HepG2 (cell line): ENCODE measurements around the gene RBL1. TPM values are rescaled to one million over a fixed set of nuclear protein-coding genes. Genes with fewer than 3 reads are reported as not detected.

Source experiments
- CCAR2 ChIP-seq: fragments of 200-400 bp; formaldehyde crosslinking; optimal IDR thresholded peaks from 2 replicates; pipeline ENCODE3; 2018; ENCODE audit warnings: low read depth, mild to moderate bottlenecking, low read length, moderate library complexity
- CREB1 ChIP-seq, 2 experiments: fragments of 450-650 bp in 1 of 2; IDR thresholded peaks; 2 replicates each; pipeline ENCODE4 v1.6.1; 2016 to 2017; ENCODE audit warnings: control low read depth in 1 of 2, mild to moderate bottlenecking in 1 of 2, missing compliant biosample characterization in 1 of 2, missing genetic modification characterization in 1 of 2
- ESRRA ChIP-seq: sonication (generic); formaldehyde crosslinking; IDR thresholded peaks from 2 replicates; pipeline ENCODE4 v1.5.1; 2020; ENCODE audit warnings: mild to moderate bottlenecking, low read depth, missing genetic modification reagents
- HHEX ChIP-seq: IDR thresholded peaks from 2 replicates; pipeline ENCODE4 v1.6.1; 2016; ENCODE audit warnings: control low read depth
- KDM6A ChIP-seq: IDR thresholded peaks from 2 replicates; pipeline ENCODE4 v1.6.1; 2016; ENCODE audit warnings: low read depth
- MYPOP ChIP-seq: sonication (generic); formaldehyde crosslinking; IDR thresholded peaks from 2 replicates; pipeline ENCODE4 v1.8.1; 2023; ENCODE audit warnings: mild to moderate bottlenecking, moderate library complexity, missing genetic modification reagents
- SIX4 ChIP-seq: sonication (generic); formaldehyde crosslinking; IDR thresholded peaks from 2 replicates; pipeline ENCODE4 v1.4.0; 2020; ENCODE audit warnings: missing genetic modification reagents
- TCF12 ChIP-seq, 2 experiments: fragments of 450-650 bp in 1 of 2; sonication (generic) in 1 of 2; formaldehyde crosslinking in 1 of 2; IDR thresholded peaks; 2 replicates each; pipeline versions ENCODE4 v1.6.1 to v1.8.0; 2017 to 2022; ENCODE audit warnings: antibody characterized with exemption in 1 of 2, mild to moderate bottlenecking in 1 of 2, missing genetic modification reagents in 1 of 2, moderate library complexity in 1 of 2
- USF2 ChIP-seq, 2 experiments: sonication (generic) in 1 of 2; formaldehyde crosslinking in 1 of 2; IDR thresholded peaks; 2 replicates each; pipeline versions ENCODE4 v1.5.1 to v1.6.1; 2011 to 2020; ENCODE audit warnings: borderline replicate concordance in 1 of 2, low read depth in 1 of 2, low read length in 1 of 2, mild to moderate bottlenecking in 1 of 2, missing genetic modification reagents in 1 of 2, moderate library complexity in 1 of 2
- XRCC5 ChIP-seq: fragments of 200-400 bp; formaldehyde crosslinking; optimal IDR thresholded peaks from 2 replicates; pipeline ENCODE3; 2017; ENCODE audit warnings: mild to moderate bottlenecking, low read length
- ZBTB14 ChIP-seq: sonication (generic); formaldehyde crosslinking; IDR thresholded peaks from 2 replicates; pipeline ENCODE4 v1.4.0; 2020; ENCODE audit warnings: missing genetic modification reagents
- ZBTB44 ChIP-seq: sonication (generic); formaldehyde crosslinking; IDR thresholded peaks from 2 replicates; pipeline ENCODE4 v1.4.0; 2020; ENCODE audit warnings: missing genetic modification reagents
- ZEB1 ChIP-seq: IDR thresholded peaks from 2 replicates; pipeline ENCODE4 v1.6.1; 2012; ENCODE audit warnings: mild to moderate bottlenecking, low read depth, inconsistent platforms; ENCODE audit not compliant: insufficient replicate concordance
- ZKSCAN1 ChIP-seq: fragments of 150-350 bp; IDR thresholded peaks from 2 replicates; pipeline ENCODE4 v1.6.1; 2014; ENCODE audit warnings: low read length
- ZNF251 ChIP-seq: sonication (generic); formaldehyde crosslinking; IDR thresholded peaks from 2 replicates; pipeline ENCODE4 v1.9.0; 2021; ENCODE audit warnings: mild to moderate bottlenecking, missing genetic modification reagents
- ZNF326 ChIP-seq: sonication (generic); formaldehyde crosslinking; IDR thresholded peaks from 2 replicates; pipeline ENCODE4 v1.4.0; 2020; ENCODE audit warnings: missing genetic modification reagents, borderline replicate concordance
- ZNF337 ChIP-seq: sonication (generic); formaldehyde crosslinking; IDR thresholded peaks from 2 replicates; pipeline ENCODE4 v1.5.1; 2020; ENCODE audit warnings: missing genetic modification reagents, low read depth, mild to moderate bottlenecking, borderline replicate concordance
- ZNF367 ChIP-seq: sonication (generic); formaldehyde crosslinking; IDR thresholded peaks from 2 replicates; pipeline ENCODE4 v1.4.0; 2020; ENCODE audit warnings: missing genetic modification reagents, borderline replicate concordance
- ZNF616 ChIP-seq: sonication (generic); formaldehyde crosslinking; IDR thresholded peaks from 2 replicates; pipeline ENCODE4 v1.5.0; 2020; ENCODE audit warnings: low read depth, mild to moderate bottlenecking, missing genetic modification reagents
- ZNF709 ChIP-seq: sonication (generic); formaldehyde crosslinking; IDR thresholded peaks from 2 replicates; pipeline ENCODE4 v1.5.0; 2020; ENCODE audit warnings: mild to moderate bottlenecking, missing genetic modification reagents
- ZNF841 ChIP-seq: sonication (generic); formaldehyde crosslinking; IDR thresholded peaks from 2 replicates; pipeline ENCODE4 v1.8.1; 2023; ENCODE audit warnings: missing genetic modification reagents, borderline replicate concordance
- ZSCAN30 ChIP-seq: sonication (generic); formaldehyde crosslinking; IDR thresholded peaks from 2 replicates; pipeline ENCODE4 v1.5.0; 2020; ENCODE audit warnings: mild to moderate bottlenecking, missing genetic modification reagents
- ZZZ3 ChIP-seq: sonication (generic); formaldehyde crosslinking; IDR thresholded peaks from 2 replicates; pipeline ENCODE4 v1.4.0; 2020; ENCODE audit warnings: missing genetic modification reagents, mild to moderate bottlenecking, borderline replicate concordance
- polyA plus RNA-seq, 8 experiments: library from polyadenylated mRNA; depleted of rRNA in 3 of 8; stranded (reverse) in 7 of 8; unstranded in 1 of 8; fragments of >200 nt; fragmentation: Illumina TruSeq in 4 of 8; extraction: Trizol in 4 of 8; gene quantifications; 2 replicates each; pipeline versions ENCODE4 v1.2.1 to v1.2.3, GENCODE V29; 2011 to 2016; ENCODE audit warnings: low read depth in 4 of 8, missing spikeins in 1 of 8, mixed read lengths in 1 of 8; ENCODE audit not compliant: insufficient read depth in 1 of 8
- total RNA-seq, 5 experiments: library from RNA; depleted of rRNA; stranded (reverse); fragments of >200 nt; fragmentation: Illumina TruSeq; extraction: Trizol; gene quantifications; 2 replicates each; pipeline ENCODE4 v1.2.3, GENCODE V29; 2016; ENCODE audit warnings: low read depth in 1 of 5

The RBL1 gene
- total and polyA plus RNA-seq, 2 of the 13 experiments (the other 11 are each of a cell fraction or from before 2014, with no cell fraction given) = 6.0 to 27.5 TPM

GRCh38 chr20:36951979-36952738 lies 143.6 kb downstream of the RBL1 start (continued):
- no peak; the same call in 1 of the 2 replicates for TF ChIP-seq ZNF251
- no peak for TF ChIP-seq ZNF841
- no peak; the same call in 1 of the 2 replicates for TF ChIP-seq ESRRA (CRISPR knock-in tag)
- no peak for TF ChIP-seq ZNF367 (CRISPR knock-in tag)
- peak; percentile 69; the same call in 1 of the 2 replicates for TF ChIP-seq ZNF337 (CRISPR knock-in tag)
- TF ChIP-seq ZNF709 = peak; percentile 9; the same call in 1 of the 2 replicates
- no peak for TF ChIP-seq USF2 (IDR thresholded peaks at IDR 0.05; ENCODE audit: low read depth, low read length)
- TF ChIP-seq USF2 (CRISPR knock-in tag; IDR thresholded peaks at IDR 0.05; ENCODE audit: borderline replicate concordance) = no peak
- TF ChIP-seq SIX4 (CRISPR knock-in tag) = no peak
- TF ChIP-seq MYPOP = peak; percentile 2; the same call in 1 of the 2 replicates
- peak; percentile 45 for TF ChIP-seq ZEB1
- no peak for TF ChIP-seq ZNF326 (CRISPR knock-in tag)
- no peak for TF ChIP-seq ZBTB14 (CRISPR knock-in tag)
- TF ChIP-seq CREB1 (IDR thresholded peaks at IDR 0.05) = no peak
- 0 out of 2 replicates have a peak, but pooled peaks have one; percentile 24 for TF ChIP-seq CREB1 (CRISPR knock-in tag; IDR thresholded peaks at IDR 0.05)
- no peak for TF ChIP-seq TCF12 (IDR thresholded peaks at IDR 0.05)
- TF ChIP-seq TCF12 (CRISPR knock-in tag; IDR thresholded peaks at IDR 0.05) = 0 out of 2 replicates have a peak, but pooled peaks have one; percentile 8
- TF ChIP-seq XRCC5 = peak; percentile 35
- TF ChIP-seq ZBTB44 (CRISPR knock-in tag) = 0 out of 2 replicates have a peak, but pooled peaks have one; percentile 43
- TF ChIP-seq KDM6A (CRISPR knock-in tag) = no peak
- TF ChIP-seq ZNF616 (CRISPR knock-in tag) = no peak; the same call in 1 of the 2 replicates
- TF ChIP-seq CCAR2 = peak; percentile 55
- 0 out of 2 replicates have a peak, but pooled peaks have one; percentile 1 for TF ChIP-seq ZSCAN30 (CRISPR knock-in tag)
- TF ChIP-seq HHEX (CRISPR knock-in tag) = no peak
- no peak for TF ChIP-seq ZZZ3 (CRISPR knock-in tag)
- no peak for TF ChIP-seq ZKSCAN1
